OCI-LY7 (cell line): Measurements from ENCODE around the gene NEK2. TPM values are rescaled to one million over a fixed set of nuclear protein-coding genes. Genes with fewer than 3 reads are reported as not detected.

ENCODE experiments used
- BruUV-seq: library from RNA; stranded (reverse); fragments of 400-500 nt; replicated peaks from 2 replicates; lab custom pipeline; 2021; lab: Mats Ljungman, UMichigan
- CTCF ChIA-PET: fragments of 300-600 bp; sonication (Branson Sonifier 250); formaldehyde crosslinking; loops from one replicate; lab custom pipeline; 2022; ENCODE audit warnings: antibody characterized with exemption; ENCODE audit not compliant: unreplicated experiment; lab: Charles Lee
- POLR2A ChIA-PET: fragments of 300-600 bp; sonication (Branson Sonifier 250); formaldehyde crosslinking; loops from one replicate; lab custom pipeline; 2022; ENCODE audit warnings: antibody characterized with exemption; lab: Charles Lee
- DNase-seq: peaks from one replicate; pipeline ENCODE4 v3.0.0-alpha.2; 2015; ENCODE audit warnings: low spot score
- H2AFZ ChIP-seq: fragments of 200-600 bp; sonication (generic), shearing (Covaris generic); 2 replicates; pipeline ENCODE4 v1.6.1; 2014; ENCODE audit warnings: mild to moderate bottlenecking, antibody characterized with exemption, low read length, moderate library complexity
- H3K27ac ChIP-seq: fragments of 200-600 bp; sonication (generic); 2 replicates; pipeline ENCODE4 v1.5.1; 2014; ENCODE audit warnings: mixed run types, low read depth, mild to moderate bottlenecking, moderate library complexity, low read length, inconsistent platforms; ENCODE audit not compliant: poor library complexity, severe bottlenecking
- H3K36me3 ChIP-seq: fragments of 200-600 bp; sonication (generic); 2 replicates; pipeline ENCODE4 v1.6.1; 2014; ENCODE audit warnings: mild to moderate bottlenecking, antibody characterized with exemption, low read length, moderate library complexity, mixed read lengths; ENCODE audit not compliant: insufficient read depth
- H3K4me1 ChIP-seq: fragments of 200-600 bp; sonication (generic); 2 replicates; pipeline ENCODE4 v1.5.1; 2014; ENCODE audit warnings: mild to moderate bottlenecking, low read length; ENCODE audit not compliant: insufficient read depth, poor library complexity, severe bottlenecking
- H3K4me2 ChIP-seq: fragments of 200-600 bp; sonication (generic); 2 replicates; pipeline ENCODE4 v1.6.1; 2014; ENCODE audit warnings: mild to moderate bottlenecking, low read length
- H3K4me3 ChIP-seq: fragments of 200-600 bp; sonication (generic); 2 replicates; pipeline ENCODE4 v1.5.1; 2014; ENCODE audit warnings: mild to moderate bottlenecking, low read depth, low read length; ENCODE audit not compliant: poor library complexity, severe bottlenecking
- H3K79me2 ChIP-seq: fragments of 200-600 bp; sonication (generic); 2 replicates; pipeline ENCODE4 v1.6.1; 2016; ENCODE audit warnings: low read depth, mild to moderate bottlenecking, low read length, moderate library complexity, mixed read lengths; ENCODE audit not compliant: insufficient read depth
- H3K9me2 ChIP-seq: fragments of 200-600 bp; sonication (generic); 2 replicates; pipeline ENCODE4 v1.6.1; 2016; ENCODE audit warnings: mild to moderate bottlenecking, low read length, mixed read lengths; ENCODE audit not compliant: insufficient read depth
- H3K9me3 ChIP-seq: fragments of 200-600 bp; sonication (generic); 2 replicates; pipeline ENCODE4 v1.6.1; 2014; ENCODE audit warnings: mild to moderate bottlenecking, mixed run types, low read length, mixed read lengths
- H4K20me1 ChIP-seq: fragments of 200-600 bp; sonication (generic); 2 replicates; pipeline ENCODE4 v1.6.1; 2014; ENCODE audit warnings: mild to moderate bottlenecking, antibody characterized with exemption, low read length, moderate library complexity, mixed read lengths; ENCODE audit not compliant: insufficient read depth
- EZH2phosphoT487 ChIP-seq: fragments of 200-600 bp; sonication (generic); IDR thresholded peaks from 2 replicates; pipeline ENCODE4 v1.6.1; 2018; ENCODE audit warnings: low read depth, borderline replicate concordance, mild to moderate bottlenecking, mixed run types, antibody characterized with exemption, low read length, moderate library complexity, mixed read lengths
- intact Hi-C: fragments of 100-400 bp; cut with micrococcal nuclease; formaldehyde crosslinking; loops from one replicate; pipeline ENCODE4 v1.10.0; 2022; ENCODE audit not compliant: unreplicated experiment
- total RNA-seq, 2 experiments: library from RNA; depleted of rRNA in 1 of 2; stranded (reverse); fragments of >200 nt in 1 of 2; shearing (Covaris generic) in 1 of 2; gene quantifications; 2 replicates each; pipeline ENCODE4 v1.2.3, GENCODE V29; 2014 to 2022
- TF ChIP-seq, protein P1 (sequence below): fragments of 200-600 bp; sonication (generic); conservative IDR thresholded peaks from 2 replicates; pipeline ENCODE4 v1.5.1; 2014; ENCODE audit warnings: mild to moderate bottlenecking, antibody characterized with exemption, low read length, moderate library complexity, mixed read lengths

Gene NEK2
- total RNA-seq, 2 experiments from 2014 or later, result 55.9 to 69.0 TPM

DNA sequence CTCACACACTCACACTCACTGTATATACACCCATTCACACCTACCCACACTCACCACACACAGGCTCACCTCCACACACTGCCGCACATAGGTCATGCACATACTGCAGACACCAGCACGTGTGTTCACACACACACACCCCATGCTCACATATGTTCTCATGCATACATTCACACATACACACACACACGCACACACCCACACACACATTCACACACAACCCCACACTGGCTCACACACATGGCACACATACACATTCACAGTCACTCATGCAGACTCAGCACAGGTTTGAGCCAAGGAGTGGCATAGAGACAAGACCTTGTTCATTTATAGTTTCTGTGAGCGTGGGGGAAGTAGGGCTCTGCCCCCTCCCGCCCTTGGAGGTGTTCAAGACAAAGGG lies 55.3 kb downstream of the NEK2 start:
- ChIA-PET POLR2A (no interaction called here), CTCF (no interaction called here)
- intact Hi-C loops, result no loop called here
- Histone ChIP-seq H2AFZ (no peak overlapping the region), H3K9me2 (no peaks in the 10 kb centered on the region), H3K4me2 (no peak overlapping the region), H3K79me2 (no peaks in the 10 kb centered on the region), H3K27ac (no peak overlapping the region), H3K36me3 (no peaks in the 10 kb centered on the region), H4K20me1 (no peaks in the 10 kb centered on the region), H3K4me3 (no peak overlapping the region), H3K4me1 (no peaks in the 10 kb centered on the region), H3K9me3 (no peaks in the 10 kb centered on the region)
- BruUV-seq, result no TSS peak
- DNase-seq, result no peak
- no peak for TF ChIP-seq EZH2phosphoT487
- TF ChIP-seq, protein P1, sequence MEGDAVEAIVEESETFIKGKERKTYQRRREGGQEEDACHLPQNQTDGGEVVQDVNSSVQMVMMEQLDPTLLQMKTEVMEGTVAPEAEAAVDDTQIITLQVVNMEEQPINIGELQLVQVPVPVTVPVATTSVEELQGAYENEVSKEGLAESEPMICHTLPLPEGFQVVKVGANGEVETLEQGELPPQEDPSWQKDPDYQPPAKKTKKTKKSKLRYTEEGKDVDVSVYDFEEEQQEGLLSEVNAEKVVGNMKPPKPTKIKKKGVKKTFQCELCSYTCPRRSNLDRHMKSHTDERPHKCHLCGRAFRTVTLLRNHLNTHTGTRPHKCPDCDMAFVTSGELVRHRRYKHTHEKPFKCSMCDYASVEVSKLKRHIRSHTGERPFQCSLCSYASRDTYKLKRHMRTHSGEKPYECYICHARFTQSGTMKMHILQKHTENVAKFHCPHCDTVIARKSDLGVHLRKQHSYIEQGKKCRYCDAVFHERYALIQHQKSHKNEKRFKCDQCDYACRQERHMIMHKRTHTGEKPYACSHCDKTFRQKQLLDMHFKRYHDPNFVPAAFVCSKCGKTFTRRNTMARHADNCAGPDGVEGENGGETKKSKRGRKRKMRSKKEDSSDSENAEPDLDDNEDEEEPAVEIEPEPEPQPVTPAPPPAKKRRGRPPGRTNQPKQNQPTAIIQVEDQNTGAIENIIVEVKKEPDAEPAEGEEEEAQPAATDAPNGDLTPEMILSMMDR, result no peak

- Histone ChIP-seq H3K4me1 (no peaks in the 10 kb centered on the region), H3K27ac (no peak overlapping the region), H3K9me2 (no peaks in the 10 kb centered on the region), H2AFZ (no peak overlapping the region), H3K79me2 (no peaks in the 10 kb centered on the region), H3K36me3 (no peaks in the 10 kb centered on the region), H4K20me1 (no peaks in the 10 kb centered on the region), H3K9me3 (no peaks in the 10 kb centered on the region), H3K4me2 (no peak overlapping the region), H3K4me3 (no peak overlapping the region)
- DNase-seq, result no peak
- no TSS peak for BruUV-seq
- TF ChIP-seq EZH2phosphoT487, result no peak
- TF ChIP-seq, protein P1, result no peak
- POLR2A ChIA-PET, result interaction anchor here (0.7 to 1.0 kb wide), 2 partner anchors 13 to 19 kb away, joined by 3 read pairs; no protein-coding TSS in a partner anchor
- intact Hi-C loops, result no loop called here
- CTCF ChIA-PET, result no interaction called here
Observed at GRCh38 chr1:211619033-211619996, 56.1 kb downstream of the NEK2 start.

DNA sequence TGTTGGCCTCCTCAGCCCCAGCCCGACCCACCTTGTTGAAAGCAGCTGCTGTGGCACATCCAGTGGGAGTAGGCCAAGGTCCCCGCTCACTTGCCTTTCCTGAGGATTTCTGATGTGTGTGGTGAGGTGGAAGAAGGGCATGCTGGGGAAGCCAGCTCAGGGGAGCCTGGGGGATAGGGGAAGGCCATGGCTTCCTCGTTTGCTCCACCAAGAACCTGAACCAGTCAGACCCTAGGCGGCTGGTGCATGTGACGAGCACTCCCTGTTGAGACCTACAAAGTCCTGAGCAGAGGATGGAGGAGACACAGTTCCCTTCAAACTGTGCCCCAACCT lies 58.5 kb downstream of the NEK2 start:
- Histone ChIP-seq H3K27ac (no peak overlapping the region), H3K4me1 (no peaks in the 10 kb centered on the region), H3K36me3 (no peaks in the 10 kb centered on the region), H2AFZ (no peak overlapping the region), H3K79me2 (no peaks in the 10 kb centered on the region), H3K4me3 (no peak overlapping the region), H3K4me2 (no peak overlapping the region), H3K9me2 (no peaks in the 10 kb centered on the region), H4K20me1 (no peaks in the 10 kb centered on the region), H3K9me3 (no peaks in the 10 kb centered on the region)
- DNase-seq, result no peak
- CTCF ChIA-PET, result no interaction called here
- no TSS peak for BruUV-seq
- POLR2A ChIA-PET, result interaction anchor here (1.2 to 1.6 kb wide), 3 partner anchors 9 to 43 kb away, joined by 3 to 5 read pairs (median 4); no protein-coding TSS in a partner anchor
- TF ChIP-seq EZH2phosphoT487, result no peak
- TF ChIP-seq, protein P1, result no peak
- intact Hi-C loops, result no loop called here
